ENCODE measurements around the gene EIF3F.
A peak's percentile ranks its signal among the peaks of the same experiment; 100 is the strongest.
"Not testable (repeated sequence)": the region's sequence is repeated elsewhere in the genome, so short reads cannot be mapped to it uniquely, and the experiment has no call there.

Gene EIF3F

GRCh38 chr11:7968686-7969085 is 18.5 kb upstream of the EIF3F start:
- no peak overlapping the region for H3K4me3 ChIP-seq (ENCODE audit: low read depth, low read length)
- no peak overlapping the region for H2AFZ ChIP-seq (ENCODE audit: low read length, unreplicated experiment)
- H3K27me3 ChIP-seq (ENCODE audit: insufficient read depth, low read length) = no peaks in the 10 kb centered on the region
- no peak overlapping the region for H3K27ac ChIP-seq (ENCODE audit: low read depth, low read length)
- no peaks in the 10 kb centered on the region for H3K79me2 ChIP-seq (ENCODE audit: control insufficient read depth, insufficient read depth, low read length, unreplicated experiment)
- no peaks in the 10 kb centered on the region for H3K36me3 ChIP-seq (ENCODE audit: insufficient read depth, low read length)
- H3K4me1 ChIP-seq (ENCODE audit: control insufficient read depth, insufficient read depth, low read length, unreplicated experiment) = peaks cover 19% of the 10 kb centered on the region

GRCh38 chr11:7969756-7970646 is 17.1 kb upstream of the EIF3F start:
- Histone ChIP-seq H3K27ac (ENCODE audit: low read depth, low read length) (no peak overlapping the region), H3K79me2 (ENCODE audit: control insufficient read depth, insufficient read depth, low read length, unreplicated experiment) (no peaks in the 10 kb centered on the region), H3K27me3 (ENCODE audit: insufficient read depth, low read length) (no peaks in the 10 kb centered on the region), H3K4me1 (ENCODE audit: control insufficient read depth, insufficient read depth, low read length, unreplicated experiment) (peaks cover 12% of the 10 kb centered on the region), H2AFZ (ENCODE audit: low read length, unreplicated experiment) (no peak overlapping the region), H3K36me3 (ENCODE audit: insufficient read depth, low read length) (no peaks in the 10 kb centered on the region), H3K4me3 (ENCODE audit: low read depth, low read length) (no peak overlapping the region)

- no peak overlapping the region for H2AFZ ChIP-seq (ENCODE audit: low read length, unreplicated experiment)
- no peaks in the 10 kb centered on the region for H3K36me3 ChIP-seq (ENCODE audit: insufficient read depth, low read length)
- no peak overlapping the region for H3K27ac ChIP-seq (ENCODE audit: low read depth, low read length)
- H3K4me3 ChIP-seq (ENCODE audit: low read depth, low read length) = no peak overlapping the region
- H3K27me3 ChIP-seq (ENCODE audit: insufficient read depth, low read length) = no peaks in the 10 kb centered on the region
- no peaks in the 10 kb centered on the region for H3K79me2 ChIP-seq (ENCODE audit: control insufficient read depth, insufficient read depth, low read length, unreplicated experiment)
- peaks cover 11% of the 10 kb centered on the region for H3K4me1 ChIP-seq (ENCODE audit: control insufficient read depth, insufficient read depth, low read length, unreplicated experiment)
Observed at GRCh38 chr11:7971846-7972245, 15.3 kb upstream of the EIF3F start.

GRCh38 chr11:7973011-7973410 is 14.1 kb upstream of the EIF3F start:
- Histone ChIP-seq H3K27ac (ENCODE audit: low read depth, low read length) (peak overlapping the region; percentile 35; the same call in 1 of the 2 replicates), H3K4me3 (ENCODE audit: low read depth, low read length) (no peak overlapping the region), H3K27me3 (ENCODE audit: insufficient read depth, low read length) (no peaks in the 10 kb centered on the region), H3K36me3 (ENCODE audit: insufficient read depth, low read length) (no peaks in the 10 kb centered on the region), H3K79me2 (ENCODE audit: control insufficient read depth, insufficient read depth, low read length, unreplicated experiment) (no peaks in the 10 kb centered on the region), H3K4me1 (ENCODE audit: control insufficient read depth, insufficient read depth, low read length, unreplicated experiment) (peaks cover 22% of the 10 kb centered on the region), H2AFZ (ENCODE audit: low read length, unreplicated experiment) (no peak overlapping the region)

- H3K4me1 ChIP-seq (ENCODE audit: control insufficient read depth, insufficient read depth, low read length, unreplicated experiment) = peaks cover 28% of the 10 kb centered on the region
- H3K27ac ChIP-seq (ENCODE audit: low read depth, low read length) = no peak overlapping the region
- H3K27me3 ChIP-seq (ENCODE audit: insufficient read depth, low read length) = no peaks in the 10 kb centered on the region
- H3K36me3 ChIP-seq (ENCODE audit: insufficient read depth, low read length) = no peaks in the 10 kb centered on the region
- no peaks in the 10 kb centered on the region for H3K79me2 ChIP-seq (ENCODE audit: control insufficient read depth, insufficient read depth, low read length, unreplicated experiment)
- H2AFZ ChIP-seq (ENCODE audit: low read length, unreplicated experiment) = no peak overlapping the region
- no peak overlapping the region for H3K4me3 ChIP-seq (ENCODE audit: low read depth, low read length)
Observed at GRCh38 chr11:7974668-7975067, 12.5 kb upstream of the EIF3F start.

- H3K36me3 ChIP-seq (ENCODE audit: insufficient read depth, low read length) = no peaks in the 10 kb centered on the region
- peaks cover 35% of the 10 kb centered on the region for H3K4me1 ChIP-seq (ENCODE audit: control insufficient read depth, insufficient read depth, low read length, unreplicated experiment)
- no peaks in the 10 kb centered on the region for H3K27me3 ChIP-seq (ENCODE audit: insufficient read depth, low read length)
- peak overlapping the region; percentile 59 for H2AFZ ChIP-seq (ENCODE audit: low read length, unreplicated experiment)
- peak overlapping the region; percentile 80 for H3K27ac ChIP-seq (ENCODE audit: low read depth, low read length)
- peak overlapping the region; percentile 65 for H3K4me3 ChIP-seq (ENCODE audit: low read depth, low read length)
- H3K79me2 ChIP-seq (ENCODE audit: control insufficient read depth, insufficient read depth, low read length, unreplicated experiment) = no peaks in the 10 kb centered on the region
Observed at GRCh38 chr11:7977232-7977917, 9.8 kb upstream of the EIF3F start.

GRCh38 chr11:7981619-7982157 is 5.4 kb upstream of the EIF3F start:
- Histone ChIP-seq H3K4me3 (ENCODE audit: low read depth, low read length) (no peak overlapping the region), H3K27me3 (ENCODE audit: insufficient read depth, low read length) (no peaks in the 10 kb centered on the region), H3K4me1 (ENCODE audit: control insufficient read depth, insufficient read depth, low read length, unreplicated experiment) (peaks cover 31% of the 10 kb centered on the region), H3K79me2 (ENCODE audit: control insufficient read depth, insufficient read depth, low read length, unreplicated experiment) (peaks cover 2% of the 10 kb centered on the region), H2AFZ (ENCODE audit: low read length, unreplicated experiment) (peak overlapping the region; percentile 57), H3K27ac (ENCODE audit: low read depth, low read length) (no peak overlapping the region), H3K36me3 (ENCODE audit: insufficient read depth, low read length) (no peaks in the 10 kb centered on the region)

- Histone ChIP-seq H3K27ac (ENCODE audit: low read depth, low read length) (no peak overlapping the region), H3K36me3 (ENCODE audit: insufficient read depth, low read length) (no peaks in the 10 kb centered on the region), H3K79me2 (ENCODE audit: control insufficient read depth, insufficient read depth, low read length, unreplicated experiment) (peaks cover 7% of the 10 kb centered on the region), H3K4me1 (ENCODE audit: control insufficient read depth, insufficient read depth, low read length, unreplicated experiment) (peaks cover 22% of the 10 kb centered on the region), H2AFZ (ENCODE audit: low read length, unreplicated experiment) (no peak overlapping the region), H3K4me3 (ENCODE audit: low read depth, low read length) (no peak overlapping the region), H3K27me3 (ENCODE audit: insufficient read depth, low read length) (no peaks in the 10 kb centered on the region)
Observed at GRCh38 chr11:7982582-7983119, 4.5 kb upstream of the EIF3F start.

- Histone ChIP-seq H3K4me1 (ENCODE audit: control insufficient read depth, insufficient read depth, low read length, unreplicated experiment) (peaks cover 23% of the 10 kb centered on the region), H3K4me3 (ENCODE audit: low read depth, low read length) (no peak overlapping the region), H3K27ac (ENCODE audit: low read depth, low read length) (no peak overlapping the region), H3K27me3 (ENCODE audit: insufficient read depth, low read length) (no peaks in the 10 kb centered on the region), H2AFZ (ENCODE audit: low read length, unreplicated experiment) (no peak overlapping the region), H3K79me2 (ENCODE audit: control insufficient read depth, insufficient read depth, low read length, unreplicated experiment) (peaks cover 21% of the 10 kb centered on the region), H3K36me3 (ENCODE audit: insufficient read depth, low read length) (0 out of 2 replicates have a peak, but pooled peaks cover 4% of the 10 kb centered on the region)
Observed at GRCh38 chr11:7983832-7984590, 3.1 kb upstream of the EIF3F start.

- not testable (repeated sequence) for H2AFZ ChIP-seq (ENCODE audit: low read length, unreplicated experiment)
- H3K79me2 ChIP-seq (ENCODE audit: control insufficient read depth, insufficient read depth, low read length, unreplicated experiment) = peaks cover 39% of the 10 kb centered on the region
Observed at GRCh38 chr11:7987560-7987883, 385 bp downstream of the EIF3F start.

More at GRCh38 chr11:7987560-7987883, 385 bp downstream of the EIF3F start:
- Histone ChIP-seq H3K4me3 (ENCODE audit: low read depth, low read length) (peak overlapping the region; percentile 96), H3K4me1 (ENCODE audit: control insufficient read depth, insufficient read depth, low read length, unreplicated experiment) (peaks cover 26% of the 10 kb centered on the region), H3K36me3 (ENCODE audit: insufficient read depth, low read length) (0 out of 2 replicates have a peak, but pooled peaks cover 10% of the 10 kb centered on the region)
- not testable (repeated sequence) for H3K27ac ChIP-seq (ENCODE audit: low read depth, low read length); H3K27me3 ChIP-seq (ENCODE audit: insufficient read depth, low read length)
